Activated CD8-positive, alpha-beta memory T cell treated with anti-CD3 and anti-CD28 coated beads for 4 hours (primary cell): ENCODE data around the gene RERE.
"Not testable (repeated sequence)": the region's sequence is repeated elsewhere in the genome, so short reads cannot be mapped to it uniquely, and the experiment has no call there.

Experiments
- DNase-seq, 2 donors: peaks; one replicate each; pipeline ENCODE4 v3.0.0-alpha.2; 2020; ENCODE audit warnings: low read depth in 2 of 2

The RERE gene

GRCh38 chr1:8517661-8518489 lies 299.6 kb downstream of the RERE start:
- DNase-seq, result no peak

DNA sequence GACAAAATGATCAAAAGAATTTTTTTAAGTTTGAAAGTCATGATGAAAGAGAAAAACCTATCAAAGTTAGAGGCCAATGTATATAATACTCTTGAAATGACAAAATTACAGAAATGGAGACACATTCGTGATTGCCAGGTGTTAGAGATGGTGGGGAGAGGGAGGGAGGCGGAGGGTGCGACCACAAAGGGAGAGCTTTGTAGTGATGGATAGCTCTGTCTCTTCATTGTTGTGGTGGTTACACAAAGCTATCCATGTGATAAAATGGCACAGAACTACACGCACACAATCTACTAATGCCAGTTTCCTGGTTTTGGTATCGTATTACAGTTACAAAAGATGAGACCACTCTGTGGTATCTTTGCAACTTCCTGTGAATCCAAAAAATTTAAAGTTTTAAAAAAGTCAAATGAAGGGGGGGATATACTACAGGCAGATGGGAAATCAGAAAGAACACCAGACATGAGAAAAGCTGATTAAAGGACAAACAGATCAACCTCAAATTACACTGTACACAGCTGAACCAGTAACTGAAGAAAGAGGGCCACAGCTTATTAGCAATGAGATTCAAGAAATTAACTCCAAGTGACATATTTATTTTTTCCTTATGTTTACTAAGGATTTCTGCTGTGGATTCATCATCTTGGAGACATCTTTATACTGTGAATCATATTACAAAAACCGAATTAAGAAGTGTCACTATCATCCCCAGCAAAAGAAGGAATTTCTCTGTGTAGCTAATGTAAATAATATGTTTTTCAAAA lies 300.5 kb downstream of the RERE start:
- no peak for DNase-seq

DNA sequence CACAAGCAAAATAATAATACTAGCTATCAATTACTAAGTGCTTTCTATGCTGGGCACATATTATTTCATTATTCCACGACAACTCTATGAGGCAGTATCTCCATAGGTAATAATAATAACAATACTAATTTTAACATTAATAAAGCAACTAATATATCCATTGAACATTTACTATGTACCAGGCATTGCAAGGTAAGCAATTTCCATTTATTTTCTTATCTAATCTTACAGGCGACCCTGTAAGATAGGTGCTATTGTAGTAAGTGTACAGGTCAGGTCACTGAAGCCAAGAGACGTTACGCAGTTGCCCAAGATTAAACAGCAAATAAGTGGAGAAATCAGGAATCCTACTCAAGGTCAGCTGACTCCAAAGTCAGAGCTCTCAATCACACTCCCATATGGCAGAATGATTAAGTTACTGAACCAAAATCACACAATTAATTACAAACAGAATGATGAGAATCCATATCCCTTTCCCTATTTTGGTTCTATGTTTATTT lies 301.1 kb downstream of the RERE start:
- DNase-seq, result no peak

- no peak for DNase-seq
Measured at GRCh38 chr1:8512504-8512903, 304.9 kb downstream of the RERE start.

GRCh38 chr1:8510041-8510823 lies 307.2 kb downstream of the RERE start:
- no peak for DNase-seq

- DNase-seq, result no peak
Measured at GRCh38 chr1:8509579-8509978, 307.9 kb downstream of the RERE start.

- no peak for DNase-seq
Measured at GRCh38 chr1:8506995-8507615, 310.3 kb downstream of the RERE start.

- no peak for DNase-seq
Measured at GRCh38 chr1:8506456-8506855, 311.0 kb downstream of the RERE start.

- no peak for DNase-seq
Measured at GRCh38 chr1:8503842-8504241, 313.6 kb downstream of the RERE start.

DNA sequence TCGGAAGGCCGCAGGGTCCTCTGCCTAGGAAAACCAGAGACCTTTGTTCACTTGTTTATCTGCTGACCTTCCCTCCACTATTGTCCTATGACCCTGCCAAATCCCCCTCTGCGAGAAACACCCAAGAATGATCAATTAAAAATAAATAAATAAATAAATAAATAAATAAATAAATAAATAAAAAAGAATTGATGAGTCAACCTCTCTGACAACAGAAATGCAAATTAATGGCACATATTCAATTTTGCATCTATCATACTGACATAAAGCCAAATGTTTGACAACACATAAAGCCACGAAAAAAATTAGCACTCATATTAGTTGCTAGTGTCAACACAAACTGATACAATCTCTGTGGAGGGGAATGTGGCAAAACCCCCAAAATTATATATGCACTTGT lies 314.5 kb downstream of the RERE start:
- not testable (repeated sequence) for DNase-seq

GRCh38 chr1:8497210-8497819 lies 320.1 kb downstream of the RERE start:
- DNase-seq, result no peak

GRCh38 chr1:8496473-8496872 lies 321.0 kb downstream of the RERE start:
- peak in 1 of 2 donors; percentile 24 for DNase-seq

DNA sequence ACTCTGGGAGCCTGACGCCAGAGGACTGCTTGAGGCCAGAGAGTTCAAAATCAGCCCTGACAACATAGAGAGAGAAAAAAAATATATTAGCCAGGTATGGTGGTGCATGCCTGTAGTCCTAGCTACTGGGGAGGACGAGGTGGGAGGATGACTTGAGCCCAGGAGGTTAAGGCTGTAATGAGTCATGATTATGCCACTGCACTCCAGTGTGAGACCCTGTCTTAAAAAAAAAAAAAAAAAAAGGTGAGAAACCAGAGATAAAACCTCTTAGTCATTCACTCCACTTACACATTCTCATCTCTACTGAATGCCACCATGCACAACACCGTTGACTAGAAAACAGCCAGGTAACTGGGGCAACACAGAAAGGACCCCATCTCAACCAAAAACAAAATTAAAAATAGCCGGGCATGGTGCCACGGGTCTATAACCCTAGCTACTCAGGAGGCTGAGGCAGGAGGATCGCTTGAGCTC lies 321.5 kb downstream of the RERE start:
- no peak for DNase-seq

GRCh38 chr1:8494681-8495080 lies 322.8 kb downstream of the RERE start:
- no peak for DNase-seq

DNA sequence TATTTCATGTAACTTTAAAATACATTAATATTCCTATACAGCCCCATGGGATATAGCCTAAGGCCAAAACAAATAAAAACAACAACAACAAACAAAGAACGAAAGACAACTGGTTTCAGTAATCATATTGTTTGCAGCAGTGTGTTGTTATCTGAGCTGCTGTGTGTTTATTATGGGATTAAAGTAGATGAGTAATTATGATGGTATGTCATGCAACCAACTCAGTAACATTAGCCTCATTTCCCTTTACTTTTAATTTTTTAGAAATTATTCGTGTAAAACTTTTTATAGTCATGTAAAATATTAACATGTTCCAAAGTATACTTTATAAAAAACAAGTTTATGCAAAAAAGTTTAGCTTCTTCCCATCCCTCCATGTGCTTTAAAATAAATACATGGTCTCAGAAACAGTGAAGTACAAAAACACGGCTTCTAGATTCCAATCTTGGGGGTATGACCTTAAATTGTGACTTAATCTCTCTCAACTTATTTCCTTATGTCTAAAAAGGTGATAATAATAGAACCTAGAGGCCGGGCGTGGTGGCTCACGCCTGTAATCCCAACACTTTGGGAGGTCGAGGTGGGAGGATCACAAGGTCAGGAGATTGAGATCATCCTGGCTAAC lies 323.4 kb downstream of the RERE start:
- no peak for DNase-seq

- no peak for DNase-seq
Measured at GRCh38 chr1:8487249-8487648, 330.2 kb downstream of the RERE start.

- DNase-seq, result no peak
Measured at GRCh38 chr1:8486047-8486446, 331.4 kb downstream of the RERE start.

GRCh38 chr1:8483586-8483985 lies 333.9 kb downstream of the RERE start:
- DNase-seq, result no peak

DNA sequence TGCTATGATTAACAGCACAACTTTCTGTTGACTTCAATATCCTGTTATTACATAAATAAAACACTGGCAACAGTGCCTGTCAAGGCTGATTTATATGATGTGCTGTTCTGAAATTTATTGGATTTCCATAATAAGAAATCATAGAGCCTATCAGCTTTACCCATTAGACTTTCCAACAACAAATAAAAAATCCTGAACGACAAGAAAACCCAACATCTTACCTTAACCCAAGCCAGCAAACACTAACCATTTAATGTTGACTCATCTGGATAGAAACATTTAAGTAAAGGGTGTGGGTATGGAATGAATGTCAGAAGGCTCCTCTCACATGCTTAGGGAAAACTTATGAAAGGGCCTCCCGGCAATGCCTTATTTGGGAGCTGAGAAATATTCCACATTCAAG lies 334.5 kb downstream of the RERE start:
- no peak for DNase-seq

GRCh38 chr1:8481650-8482380 lies 335.6 kb downstream of the RERE start:
- DNase-seq, result no peak
